GM18909 (cell line): Measurements from ENCODE around the gene TAF4.
"Not testable (repeated sequence)": the region's sequence is repeated elsewhere in the genome, so short reads cannot be mapped to it uniquely, and the experiment has no call there.

Experiments
- ATAC-seq: cut with Tn5 transposase; IDR thresholded peaks from one replicate; pipeline ENCODE4 v1.9.1; 2021; ENCODE audit warnings: mild to moderate bottlenecking; ENCODE audit not compliant: unreplicated experiment, poor library complexity

The TAF4 gene

GRCh38 chr20:61954276-61955021, 111.2 kb downstream of the TAF4 start:
- ATAC-seq = no peak

- no peak for ATAC-seq
These were observed 112.4 kb downstream of the TAF4 start for GRCh38 chr20:61953037-61954021.

- no peak for ATAC-seq
These were observed 113.8 kb downstream of the TAF4 start for GRCh38 chr20:61951695-61952533.

- ATAC-seq = no peak
These were observed 115.0 kb downstream of the TAF4 start for GRCh38 chr20:61950641-61951071.

GRCh38 chr20:61949714-61950640, 115.7 kb downstream of the TAF4 start:
- no peak for ATAC-seq

GRCh38 chr20:61949363-61949713, 116.3 kb downstream of the TAF4 start:
- no peak for ATAC-seq

GRCh38 chr20:61948586-61949362, 116.9 kb downstream of the TAF4 start:
- ATAC-seq = no peak

- not testable (repeated sequence) for ATAC-seq
These were observed 117.6 kb downstream of the TAF4 start for GRCh38 chr20:61948056-61948455.

GRCh38 chr20:61945495-61945894, 120.2 kb downstream of the TAF4 start:
- ATAC-seq = not testable (repeated sequence)

- not testable (repeated sequence) for ATAC-seq
These were observed 120.7 kb downstream of the TAF4 start for GRCh38 chr20:61944967-61945366.

- ATAC-seq = no peak
These were observed 123.2 kb downstream of the TAF4 start for GRCh38 chr20:61942526-61942925.

- no peak for ATAC-seq
These were observed 123.8 kb downstream of the TAF4 start for GRCh38 chr20:61941721-61942405.

- ATAC-seq = no peak
These were observed 124.5 kb downstream of the TAF4 start for GRCh38 chr20:61940976-61941720.

GRCh38 chr20:61940491-61940890, 125.2 kb downstream of the TAF4 start:
- no peak for ATAC-seq

- ATAC-seq = no peak
These were observed 125.9 kb downstream of the TAF4 start for GRCh38 chr20:61939691-61940360.

- no peak for ATAC-seq
These were observed 126.6 kb downstream of the TAF4 start for GRCh38 chr20:61938839-61939690.
